HUDEP-2 (cell line): Measurements from ENCODE around the gene NKX3-2.

ENCODE experiments used
- DNase-seq, 76 experiments: peaks; one replicate each; lab custom pipeline; 2025; ENCODE audit not compliant: unreplicated experiment in 76 of 76; lab: John Stamatoyannopoulos, UW

The NKX3-2 gene

DNA sequence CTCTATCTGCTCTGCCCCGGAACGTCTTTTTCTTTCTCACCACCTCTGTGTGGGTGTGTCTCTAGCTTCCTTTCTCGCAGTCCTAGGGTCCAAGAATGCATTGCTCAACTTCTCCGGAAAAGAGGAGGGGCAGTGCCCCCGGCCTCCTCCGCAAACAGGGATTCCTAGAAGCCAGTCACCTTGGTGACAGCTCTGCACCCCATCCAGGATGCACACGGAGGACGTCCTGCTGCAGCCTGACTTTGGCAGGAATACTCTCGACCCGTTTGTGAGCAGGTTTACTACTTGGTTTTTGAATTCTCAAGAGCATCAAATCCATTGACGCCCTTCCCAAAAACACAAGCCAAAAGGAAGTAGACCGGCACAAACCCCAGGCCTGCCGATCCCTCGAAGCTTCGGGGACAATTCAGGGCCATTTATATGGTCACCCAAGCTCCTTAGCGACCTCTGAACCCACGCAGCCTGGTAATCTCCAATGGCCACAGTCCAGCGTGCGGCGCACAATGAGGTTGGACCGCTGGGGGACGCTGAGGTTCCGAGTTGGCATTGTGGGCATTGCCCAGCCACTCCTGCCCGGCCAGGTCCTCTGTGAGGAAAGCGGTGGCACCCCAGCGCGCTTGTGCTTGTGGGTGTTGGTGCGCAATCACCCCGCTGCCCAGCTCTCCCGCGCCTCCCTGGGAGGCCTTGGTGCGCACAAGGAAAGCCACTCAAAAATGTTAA, 9.8 kb downstream of the NKX3-2 start:
- DNase-seq, result no peak

DNA sequence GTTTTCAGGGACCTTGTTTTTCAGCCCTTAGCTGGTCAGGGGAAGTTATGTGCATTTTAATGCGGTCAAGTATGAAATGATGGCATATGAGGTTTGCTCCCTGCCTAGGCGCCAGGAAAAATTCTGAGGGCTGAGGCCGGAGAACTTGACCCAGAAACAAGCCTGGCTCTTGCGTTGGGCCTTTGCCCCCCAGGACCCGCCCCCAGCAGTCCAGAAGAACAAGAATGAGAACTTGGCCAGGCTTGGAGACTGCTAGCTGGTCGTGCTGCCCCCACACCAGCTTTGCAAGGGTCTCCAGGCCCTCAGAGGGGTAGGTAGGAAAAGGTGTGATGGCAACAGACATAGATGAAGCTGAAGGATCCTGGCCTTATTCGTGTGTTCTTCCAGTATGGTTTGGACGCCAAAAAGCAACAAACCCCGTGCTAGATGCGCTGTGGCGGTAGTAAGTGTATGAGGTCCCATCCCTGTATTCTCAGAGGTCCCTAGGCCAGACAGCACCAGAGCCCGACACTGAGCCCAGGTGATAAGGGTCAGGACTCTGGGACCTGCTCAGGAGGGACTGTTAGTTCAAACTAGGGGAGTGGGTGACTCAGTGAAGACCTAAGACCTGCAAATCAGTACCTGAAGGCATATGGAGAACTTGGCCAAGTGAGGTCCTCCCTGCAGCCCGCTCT, 10.5 kb downstream of the NKX3-2 start:
- DNase-seq, result no peak

GRCh38 chr4:13531625-13531998, 12.7 kb downstream of the NKX3-2 start:
- no peak for DNase-seq

- DNase-seq, result no peak
Observed at GRCh38 chr4:13530823-13531624, 13.3 kb downstream of the NKX3-2 start.

DNA sequence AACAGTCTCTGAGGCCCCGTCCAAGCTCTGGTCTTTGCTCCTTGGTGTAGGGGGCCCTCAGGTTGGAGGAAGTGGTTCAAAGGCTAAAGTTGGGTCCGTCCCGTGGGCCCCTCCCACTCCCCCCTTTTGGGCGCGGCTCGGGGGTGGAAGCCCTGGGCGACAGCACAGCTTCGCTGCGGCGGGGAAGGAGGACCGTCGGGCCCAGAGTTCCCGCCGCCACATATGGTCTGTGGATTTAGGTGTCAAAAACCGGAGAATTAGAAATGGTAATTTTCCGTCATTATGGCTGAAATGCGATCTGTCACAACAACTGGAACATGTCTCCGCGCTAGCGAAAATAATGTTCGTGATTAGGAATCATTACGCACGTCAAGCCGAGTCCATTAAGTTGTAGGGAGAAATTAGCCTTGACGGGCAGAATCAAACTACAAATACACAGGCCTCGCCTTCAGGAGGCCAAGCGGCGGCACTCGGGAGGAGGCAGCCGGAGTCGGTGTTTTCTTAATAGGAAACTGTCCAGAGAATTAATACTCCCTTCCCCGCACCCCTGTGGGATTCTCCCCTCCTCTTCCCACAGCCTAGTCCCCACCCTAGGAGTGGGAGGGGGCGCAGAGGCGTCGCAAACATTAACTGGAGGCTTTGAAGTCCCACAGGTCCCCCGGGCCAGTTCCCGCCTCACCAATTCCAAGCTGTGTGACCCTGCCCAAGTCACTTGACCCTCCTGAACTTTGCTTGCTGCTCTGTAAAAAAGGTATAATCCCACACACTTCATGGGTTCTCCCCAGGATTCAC, 15.0 kb downstream of the NKX3-2 start:
- DNase-seq, result no peak

DNA sequence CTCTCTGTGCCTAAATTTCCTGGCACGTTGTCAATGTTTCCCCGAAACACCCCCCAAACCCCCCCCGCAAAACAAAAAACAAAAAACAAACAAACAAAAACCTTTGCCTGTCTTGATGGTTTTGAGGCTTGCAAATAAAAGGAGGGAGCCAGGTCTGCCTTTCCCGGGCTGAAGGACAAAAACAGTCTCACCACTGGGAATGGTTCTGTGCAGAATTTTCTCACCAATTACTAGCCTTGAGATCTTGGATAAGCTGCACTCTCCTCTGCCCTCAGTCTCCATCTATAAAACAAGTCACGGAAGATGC, 15.5 kb downstream of the NKX3-2 start:
- DNase-seq, result no peak

GRCh38 chr4:13527981-13528820, 16.1 kb downstream of the NKX3-2 start:
- no peak for DNase-seq

DNA sequence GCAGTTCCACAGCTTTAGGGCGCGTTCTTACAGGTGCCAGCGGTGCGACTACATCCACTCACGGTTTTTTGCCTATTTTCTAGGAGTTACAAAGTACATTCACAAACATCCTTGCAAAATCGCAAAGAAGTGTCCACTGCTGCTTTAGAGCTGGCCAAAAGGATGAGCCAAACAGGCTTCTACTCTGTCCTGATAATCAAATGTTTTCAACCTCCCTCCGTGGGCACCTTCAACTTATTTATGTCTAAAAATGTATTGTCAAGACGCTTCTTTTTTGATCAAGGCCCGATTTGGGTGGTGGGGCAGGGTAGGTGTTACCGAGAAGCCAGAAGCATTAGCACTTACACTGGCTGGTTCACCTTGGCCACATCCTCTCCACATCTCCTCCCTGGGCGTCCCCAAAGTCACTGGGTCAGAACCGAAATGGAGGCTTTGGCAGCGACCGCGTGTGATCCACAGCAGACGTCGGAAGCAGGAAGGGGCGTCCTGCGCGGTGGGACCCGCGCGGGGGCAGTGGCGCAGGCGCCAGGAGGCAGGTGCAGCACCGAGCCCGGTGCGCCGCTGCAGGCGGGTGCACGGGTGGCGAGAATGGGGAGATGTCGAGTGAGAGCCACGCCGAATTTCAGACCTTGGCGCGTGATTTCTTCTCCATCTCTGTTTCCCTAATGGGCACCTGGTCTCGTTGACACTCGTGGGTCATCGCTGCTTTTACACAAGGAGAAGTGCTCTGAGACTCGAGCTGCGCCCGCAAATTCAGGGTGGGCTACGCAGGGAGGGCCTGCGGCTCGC, 16.9 kb downstream of the NKX3-2 start:
- DNase-seq, result no peak

DNA sequence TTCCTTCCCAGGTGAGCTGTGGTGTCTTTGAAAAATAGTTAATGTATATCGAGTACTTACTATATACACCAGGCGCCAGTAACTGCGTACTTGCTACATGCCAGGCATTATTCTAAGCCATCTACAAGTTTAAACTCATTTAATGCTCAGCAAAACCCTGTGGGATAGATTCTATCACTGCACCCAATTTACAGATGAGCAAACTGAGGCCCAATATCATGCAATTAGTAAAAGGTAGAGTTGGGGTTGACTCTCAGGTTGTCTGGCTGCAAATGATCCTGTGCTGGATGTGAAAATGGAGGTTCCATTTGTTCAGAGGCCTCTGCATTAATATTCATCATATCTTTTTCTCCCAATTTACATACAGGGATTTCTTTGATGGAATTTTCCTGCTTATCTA, 17.6 kb downstream of the NKX3-2 start:
- no peak for DNase-seq

GRCh38 chr4:13525606-13526281, 18.6 kb downstream of the NKX3-2 start:
- DNase-seq, result no peak

GRCh38 chr4:13524504-13525243, 19.6 kb downstream of the NKX3-2 start:
- no peak for DNase-seq

GRCh38 chr4:13523591-13524503, 20.5 kb downstream of the NKX3-2 start:
- no peak for DNase-seq

DNA sequence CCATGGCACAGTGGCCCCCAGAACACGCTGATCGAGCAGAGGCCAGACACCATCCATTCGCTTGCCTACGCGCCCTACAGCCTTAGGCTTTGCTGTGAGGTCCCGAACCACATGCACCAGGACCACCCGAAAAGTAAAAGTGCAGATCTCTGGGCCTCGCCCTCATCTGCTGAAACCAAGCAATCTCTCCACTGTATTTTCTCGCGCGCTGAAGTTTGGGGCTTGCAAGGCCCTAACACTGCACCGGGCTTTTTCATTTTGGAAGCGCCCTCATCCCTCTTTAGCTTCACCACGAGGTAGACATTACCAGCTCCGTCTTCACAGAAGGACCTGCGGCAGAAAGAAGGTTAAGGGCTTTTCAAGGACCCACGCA, 21.2 kb downstream of the NKX3-2 start:
- DNase-seq, result no peak

- no peak for DNase-seq
Observed at GRCh38 chr4:13522282-13523104, 21.8 kb downstream of the NKX3-2 start.

DNA sequence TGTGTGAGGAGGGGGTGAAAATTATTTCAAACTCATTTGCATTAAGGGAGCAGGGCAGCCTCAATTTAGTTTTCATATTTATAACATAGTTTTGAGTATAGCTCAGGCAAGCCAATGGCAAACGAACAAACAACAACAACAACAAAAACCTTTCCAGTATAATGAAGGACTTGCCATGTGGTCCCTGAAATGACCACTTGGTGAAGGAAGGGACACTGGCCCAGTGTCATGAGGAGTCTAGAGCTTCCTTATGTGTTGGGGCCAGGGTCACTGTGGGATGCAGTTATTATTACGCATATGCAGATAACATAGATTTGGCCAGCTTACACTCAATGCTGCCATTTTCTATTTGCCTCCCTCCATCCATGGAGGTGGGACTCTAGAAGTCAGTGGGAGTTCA, 23.3 kb downstream of the NKX3-2 start:
- DNase-seq, result no peak

GRCh38 chr4:13516315-13516860, 27.9 kb downstream of the NKX3-2 start:
- no peak for DNase-seq
